CD14-positive monocyte (primary cell): ENCODE data around the gene ITGA4. TPM values are rescaled to one million over a fixed set of nuclear protein-coding genes. Genes with fewer than 3 reads are reported as not detected.

ENCODE experiments used
- DNase-seq, 3 donors: peaks; one replicate each; pipeline ENCODE4 v3.0.0-alpha.2; 2011 to 2022
- H2AFZ ChIP-seq: 2 replicates; pipeline ENCODE4 v1.6.0; 2012; ENCODE audit warnings: mild to moderate bottlenecking, low read depth, low read length, inconsistent platforms; ENCODE audit not compliant: insufficient read depth, poor library complexity, severe bottlenecking
- H3K27ac ChIP-seq, 2 donors: 1 replicate in 1 of 2; 2 replicates in 1 of 2; pipeline ENCODE4 v1.5.1; 2012 to 2013; ENCODE audit warnings: low read length in 2 of 2, control low read depth in 1 of 2, inconsistent platforms in 1 of 2, low read depth in 1 of 2, mild to moderate bottlenecking in 1 of 2
- H3K27me3 ChIP-seq, 2 donors: one replicate each; pipeline versions ENCODE4 v1.6.0 to v1.6.1; 2011 to 2013; ENCODE audit warnings: low read length in 2 of 2; ENCODE audit not compliant: control insufficient read depth in 2 of 2, insufficient read depth in 2 of 2
- H3K36me3 ChIP-seq, 2 donors: replicated peaks in 1 of 2; 1 replicate in 1 of 2; 2 replicates in 1 of 2; pipeline versions ENCODE4 v1.5.1 to v1.6.1; 2012 to 2013; ENCODE audit warnings: low read length in 2 of 2, control low read depth in 1 of 2, inconsistent platforms in 1 of 2, mild to moderate bottlenecking in 1 of 2; ENCODE audit not compliant: insufficient read depth in 2 of 2, control insufficient read depth in 1 of 2
- H3K4me1 ChIP-seq, 2 donors: 1 replicate in 1 of 2; 2 replicates in 1 of 2; pipeline versions ENCODE4 v1.5.1 to v1.6.1; 2012 to 2013; ENCODE audit warnings: low read length in 2 of 2, control low read depth in 1 of 2, inconsistent platforms in 1 of 2, mild to moderate bottlenecking in 1 of 2, moderate library complexity in 1 of 2; ENCODE audit not compliant: insufficient read depth in 2 of 2, control insufficient read depth in 1 of 2
- H3K4me2 ChIP-seq: replicated peaks from 2 replicates; pipeline ENCODE3; 2012; ENCODE audit warnings: low read length, moderate library complexity, mild to moderate bottlenecking; ENCODE audit not compliant: poor library complexity, severe bottlenecking; ENCODE audit errors: extremely low read depth
- H3K4me3 ChIP-seq, 3 experiments: fragments of 200-600 bp in 1 of 3; sonication (generic) in 1 of 3; replicated peaks in 1 of 3; 1 replicate in 2 of 3; 2 replicates in 1 of 3; pipeline ENCODE4 v1.5.1; 2011 to 2013; ENCODE audit warnings: low read length in 3 of 3, mild to moderate bottlenecking in 3 of 3, control low read depth in 2 of 3, low read depth in 2 of 3, inconsistent platforms in 1 of 3, moderate library complexity in 1 of 3
- H3K79me2 ChIP-seq: 2 replicates; pipeline ENCODE4 v1.6.0; 2012; ENCODE audit warnings: mild to moderate bottlenecking, control low read depth, inconsistent platforms, low read length, moderate library complexity; ENCODE audit not compliant: insufficient read depth
- H3K9ac ChIP-seq: 2 replicates; pipeline ENCODE4 v1.6.0; 2017; ENCODE audit warnings: low read length, mild to moderate bottlenecking; ENCODE audit not compliant: insufficient read depth, poor library complexity, severe bottlenecking
- H3K9me3 ChIP-seq, 2 donors: replicated peaks in 1 of 2; 1 replicate in 1 of 2; 2 replicates in 1 of 2; pipeline versions ENCODE4 v1.5.1 to v1.6.1; 2012 to 2013; ENCODE audit warnings: low read length in 2 of 2, control low read depth in 1 of 2; ENCODE audit not compliant: control insufficient read depth in 1 of 2, insufficient read depth in 1 of 2
- H4K20me1 ChIP-seq: 2 replicates; pipeline ENCODE4 v1.6.0; 2012; ENCODE audit warnings: mild to moderate bottlenecking, low read length, control low read depth, moderate library complexity; ENCODE audit not compliant: insufficient read depth
- H3K27ac Mint-ChIP-seq, 7 donors: one replicate each; pipeline ENCODE4 v1.8.0; 2020; ENCODE audit warnings: mild to moderate bottlenecking in 7 of 7, mixed read lengths in 7 of 7, moderate library complexity in 6 of 7, inconsistent platforms in 2 of 7
- H3K27me3 Mint-ChIP-seq, 3 donors: one replicate each; pipeline ENCODE4 v1.8.0; 2021 to 2022; ENCODE audit warnings: low read depth in 3 of 3, mild to moderate bottlenecking in 3 of 3, mixed read lengths in 3 of 3, moderate library complexity in 3 of 3, inconsistent platforms in 1 of 3
- H3K36me3 Mint-ChIP-seq, 2 donors: one replicate each; pipeline ENCODE4 v1.8.0; 2020; ENCODE audit warnings: mixed read lengths in 2 of 2, inconsistent platforms in 1 of 2, mild to moderate bottlenecking in 1 of 2
- H3K4me1 Mint-ChIP-seq: one replicate; pipeline ENCODE4 v1.8.0; 2020; ENCODE audit warnings: mild to moderate bottlenecking, mixed read lengths
- H3K4me3 Mint-ChIP-seq, 2 donors: one replicate each; pipeline ENCODE4 v1.8.0; 2020; ENCODE audit warnings: mild to moderate bottlenecking in 2 of 2, mixed read lengths in 2 of 2, moderate library complexity in 1 of 2
- H3K9me3 Mint-ChIP-seq, 7 donors: one replicate each; pipeline ENCODE4 v1.8.0; 2020 to 2022; ENCODE audit warnings: mixed read lengths in 7 of 7, mild to moderate bottlenecking in 6 of 7, moderate library complexity in 6 of 7, inconsistent platforms in 2 of 7
- WGBS: methylation state at CpG from one replicate; pipeline ENCODE4 v1.1.5; 2013; ENCODE audit warnings: missing lambda C conversion rate; ENCODE audit not compliant: insufficient coverage; 5-methylcytosine and 5-hydroxymethylcytosine counted together
- intact Hi-C, 2 donors: fragments of 100-400 bp; cut with micrococcal nuclease; formaldehyde crosslinking; loops; one replicate each; pipeline versions ENCODE4 v1.15.0 to v1.15.1; 2023
- polyA plus RNA-seq, 3 donors: library from polyadenylated mRNA; depleted of rRNA in 1 of 3; unstranded in 2 of 3; stranded (reverse) in 1 of 3; fragments of 300-500 nt in 2 of 3; fragments of >200 nt in 1 of 3; fragmentation: Illumina TruSeq in 2 of 3; gene quantifications; 1 replicate in 2 of 3; 2 replicates in 1 of 3; pipeline ENCODE4 v1.2.3, GENCODE V29; 2012 to 2021
- TF ChIP-seq, protein P1 (sequence below): fragments of 200-600 bp; IDR thresholded peaks from one replicate; pipeline ENCODE4 v1.8.0; 2022; ENCODE audit warnings: antibody characterized with exemption, mild to moderate bottlenecking

ITGA4 gene
- polyA plus RNA-seq, 3 donors: 66.1 to 97.3 (median 84.1) TPM

- Histone ChIP-seq H3K4me2 (no peak overlapping the region), H3K36me3 (no peaks in the 10 kb centered on the region), H3K79me2 (no peaks in the 10 kb centered on the region), H3K9me3 (no peaks in the 10 kb centered on the region), H3K9ac (no peak overlapping the region), H3K4me1 (no peaks in the 10 kb centered on the region), H3K4me3 (no peak overlapping the region), H2AFZ (no peak overlapping the region), H3K27me3 (no peaks in the 10 kb centered on the region), H4K20me1 (no peaks in the 10 kb centered on the region), H3K27ac (no peak overlapping the region)
- no peak for DNase-seq
- H3K27me3 Mint-ChIP-seq: no peaks in the 10 kb centered on the region
- intact Hi-C loops: no loop called here
- H3K4me3 Mint-ChIP-seq: no peak overlapping the region
- H3K36me3 Mint-ChIP-seq: no peaks in the 10 kb centered on the region
- no peak overlapping the region for H3K27ac Mint-ChIP-seq
- TF ChIP-seq, protein P1, sequence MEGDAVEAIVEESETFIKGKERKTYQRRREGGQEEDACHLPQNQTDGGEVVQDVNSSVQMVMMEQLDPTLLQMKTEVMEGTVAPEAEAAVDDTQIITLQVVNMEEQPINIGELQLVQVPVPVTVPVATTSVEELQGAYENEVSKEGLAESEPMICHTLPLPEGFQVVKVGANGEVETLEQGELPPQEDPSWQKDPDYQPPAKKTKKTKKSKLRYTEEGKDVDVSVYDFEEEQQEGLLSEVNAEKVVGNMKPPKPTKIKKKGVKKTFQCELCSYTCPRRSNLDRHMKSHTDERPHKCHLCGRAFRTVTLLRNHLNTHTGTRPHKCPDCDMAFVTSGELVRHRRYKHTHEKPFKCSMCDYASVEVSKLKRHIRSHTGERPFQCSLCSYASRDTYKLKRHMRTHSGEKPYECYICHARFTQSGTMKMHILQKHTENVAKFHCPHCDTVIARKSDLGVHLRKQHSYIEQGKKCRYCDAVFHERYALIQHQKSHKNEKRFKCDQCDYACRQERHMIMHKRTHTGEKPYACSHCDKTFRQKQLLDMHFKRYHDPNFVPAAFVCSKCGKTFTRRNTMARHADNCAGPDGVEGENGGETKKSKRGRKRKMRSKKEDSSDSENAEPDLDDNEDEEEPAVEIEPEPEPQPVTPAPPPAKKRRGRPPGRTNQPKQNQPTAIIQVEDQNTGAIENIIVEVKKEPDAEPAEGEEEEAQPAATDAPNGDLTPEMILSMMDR: no peak
- peaks cover 6% of the 10 kb centered on the region for H3K4me1 Mint-ChIP-seq
- no peaks in the 10 kb centered on the region for H3K9me3 Mint-ChIP-seq
- 79% methylated on average over 3 of the region's 3 CpGs for WGBS
Observed at GRCh38 chr2:181585732-181586131, 128.5 kb downstream of the ITGA4 start.

Other genes starting within 250 kb of the ITGA4 start
- 10 to 100 TPM in 1 of 3 donors, 1 to 10 TPM in 1, under 1 TPM in 1; 0.12 to 16.3 (median 8.6) TPM for gene CERKL, start 199.7 kb downstream of the ITGA4 start, polyA plus RNA-seq
- gene NEUROD1, start 223.1 kb downstream of the ITGA4 start, polyA plus RNA-seq: not detected